ENCODE measurements around the gene IGSF21.

- TF ChIP-seq EP300 (IDR thresholded peaks at IDR 0.05) (no peak), JUN (IDR thresholded peaks at IDR 0.05) (no peak), MYC (IDR thresholded peaks at IDR 0.05; ENCODE audit: borderline replicate concordance, low read length) (no peak), POLR2AphosphoS2 (conservative IDR thresholded peaks at IDR 0.05; ENCODE audit: low read length) (no peak), CTCF (IDR thresholded peaks at IDR 0.05) (no peak), BHLHE40 (IDR thresholded peaks at IDR 0.05; ENCODE audit: low read depth, low read length) (no peak), RNF2 (IDR thresholded peaks at IDR 0.05; ENCODE audit: borderline replicate concordance, low read depth) (no peak), E2F6 (IDR thresholded peaks at IDR 0.05; ENCODE audit: borderline replicate concordance, low read depth) (no peak), JUNB (IDR thresholded peaks at IDR 0.05) (no peak), CHD4 (IDR thresholded peaks at IDR 0.05; ENCODE audit: borderline replicate concordance) (no peak), NR3C1 (IDR thresholded peaks at IDR 0.05) (no peak), PBX3 (IDR thresholded peaks at IDR 0.05) (no peak), NFE2L2 (conservative IDR thresholded peaks at IDR 0.05; ENCODE audit: low read length) (no peak), TFCP2L1 (CRISPR knock-in tag; IDR thresholded peaks at IDR 0.05) (no peak)
Observed at GRCh38 chr1:18363436-18363835, 255.8 kb downstream of the IGSF21 start.
